Measurements from ENCODE around the gene KCNJ10.

GRCh38 chr1:159991513-159991912 lies 78.4 kb downstream of the KCNJ10 start:
- TF ChIP-seq CTCF (IDR thresholded peaks at IDR 0.05) (no peak), ZFX (IDR thresholded peaks at IDR 0.05; ENCODE audit: borderline replicate concordance) (no peak)

Data from 22Rv1 (cell line).